ENCODE measurements around the gene KDM4F.

KDM4F gene

GRCh38 chr11:95054356-95054755 lies 5.1 kb downstream of the KDM4F start:
- no peaks in the 10 kb centered on the region for H4K20me1 ChIP-seq (ENCODE audit: insufficient read depth)
- H3K27ac ChIP-seq = no peak overlapping the region
- no peaks in the 10 kb centered on the region for H3K79me2 ChIP-seq (ENCODE audit: insufficient read depth, low read depth)
- TF ChIP-seq CTCF (conservative IDR thresholded peaks at IDR 0.05; ENCODE audit: low read depth, low read length) = no peak
- H3K4me3 ChIP-seq (IDR thresholded peaks at IDR 0.05; ENCODE audit: insufficient read depth, low read depth, low read length) = no peak overlapping the region
- H3K9ac ChIP-seq = no peak overlapping the region
- H3K27me3 ChIP-seq (ENCODE audit: insufficient read depth, low read depth) = no peaks in the 10 kb centered on the region
- H3K4me2 ChIP-seq = no peak overlapping the region
- H2AFZ ChIP-seq (ENCODE audit: low read depth) = no peak overlapping the region
- H3K4me1 ChIP-seq (ENCODE audit: low read depth, poor library complexity, severe bottlenecking) = no peaks in the 10 kb centered on the region
- H3K36me3 ChIP-seq (ENCODE audit: insufficient read depth) = no peaks in the 10 kb centered on the region

- Histone ChIP-seq H3K9ac (no peak overlapping the region), H3K4me2 (no peak overlapping the region), H3K79me2 (ENCODE audit: insufficient read depth, low read depth) (no peaks in the 10 kb centered on the region), H3K27ac (no peak overlapping the region), H3K27me3 (ENCODE audit: insufficient read depth, low read depth) (no peaks in the 10 kb centered on the region), H2AFZ (ENCODE audit: low read depth) (no peak overlapping the region), H3K36me3 (ENCODE audit: insufficient read depth) (no peaks in the 10 kb centered on the region), H3K4me3 (IDR thresholded peaks at IDR 0.05; ENCODE audit: insufficient read depth, low read depth, low read length) (no peak overlapping the region), H3K4me1 (ENCODE audit: low read depth, poor library complexity, severe bottlenecking) (no peaks in the 10 kb centered on the region), H4K20me1 (ENCODE audit: insufficient read depth) (no peaks in the 10 kb centered on the region)
- TF ChIP-seq CTCF (conservative IDR thresholded peaks at IDR 0.05; ENCODE audit: low read depth, low read length) = no peak
Measured at GRCh38 chr11:95055283-95055897, 6.2 kb downstream of the KDM4F start.

GRCh38 chr11:95057959-95058358 lies 8.7 kb downstream of the KDM4F start:
- H3K4me2 ChIP-seq = no peak overlapping the region
- no peak for TF ChIP-seq CTCF (conservative IDR thresholded peaks at IDR 0.05; ENCODE audit: low read depth, low read length)

GRCh38 chr11:95058621-95059020 lies 9.4 kb downstream of the KDM4F start:
- Histone ChIP-seq H2AFZ (ENCODE audit: low read depth) (no peak overlapping the region), H3K4me1 (ENCODE audit: low read depth, poor library complexity, severe bottlenecking) (no peaks in the 10 kb centered on the region), H3K27me3 (ENCODE audit: insufficient read depth, low read depth) (no peaks in the 10 kb centered on the region), H3K9ac (no peak overlapping the region), H3K36me3 (ENCODE audit: insufficient read depth) (no peaks in the 10 kb centered on the region), H4K20me1 (ENCODE audit: insufficient read depth) (no peaks in the 10 kb centered on the region), H3K4me3 (IDR thresholded peaks at IDR 0.05; ENCODE audit: insufficient read depth, low read depth, low read length) (no peak overlapping the region), H3K27ac (no peak overlapping the region), H3K79me2 (ENCODE audit: insufficient read depth, low read depth) (no peaks in the 10 kb centered on the region), H3K4me2 (no peak overlapping the region)
- TF ChIP-seq CTCF (conservative IDR thresholded peaks at IDR 0.05; ENCODE audit: low read depth, low read length) = no peak

More at GRCh38 chr11:95057959-95058358, 8.7 kb downstream of the KDM4F start:
- Histone ChIP-seq H3K9ac (no peak overlapping the region), H3K36me3 (ENCODE audit: insufficient read depth) (no peaks in the 10 kb centered on the region), H3K27ac (no peak overlapping the region), H3K79me2 (ENCODE audit: insufficient read depth, low read depth) (no peaks in the 10 kb centered on the region), H4K20me1 (ENCODE audit: insufficient read depth) (no peaks in the 10 kb centered on the region), H3K4me3 (IDR thresholded peaks at IDR 0.05; ENCODE audit: insufficient read depth, low read depth, low read length) (no peak overlapping the region), H3K27me3 (ENCODE audit: insufficient read depth, low read depth) (no peaks in the 10 kb centered on the region), H2AFZ (ENCODE audit: low read depth) (no peak overlapping the region), H3K4me1 (ENCODE audit: low read depth, poor library complexity, severe bottlenecking) (no peaks in the 10 kb centered on the region)
